ENCODE data around the gene CAMTA1.
"Not testable (repeated sequence)": the region's sequence is repeated elsewhere in the genome, so short reads cannot be mapped to it uniquely, and the experiment has no call there.

CAMTA1 gene

DNA sequence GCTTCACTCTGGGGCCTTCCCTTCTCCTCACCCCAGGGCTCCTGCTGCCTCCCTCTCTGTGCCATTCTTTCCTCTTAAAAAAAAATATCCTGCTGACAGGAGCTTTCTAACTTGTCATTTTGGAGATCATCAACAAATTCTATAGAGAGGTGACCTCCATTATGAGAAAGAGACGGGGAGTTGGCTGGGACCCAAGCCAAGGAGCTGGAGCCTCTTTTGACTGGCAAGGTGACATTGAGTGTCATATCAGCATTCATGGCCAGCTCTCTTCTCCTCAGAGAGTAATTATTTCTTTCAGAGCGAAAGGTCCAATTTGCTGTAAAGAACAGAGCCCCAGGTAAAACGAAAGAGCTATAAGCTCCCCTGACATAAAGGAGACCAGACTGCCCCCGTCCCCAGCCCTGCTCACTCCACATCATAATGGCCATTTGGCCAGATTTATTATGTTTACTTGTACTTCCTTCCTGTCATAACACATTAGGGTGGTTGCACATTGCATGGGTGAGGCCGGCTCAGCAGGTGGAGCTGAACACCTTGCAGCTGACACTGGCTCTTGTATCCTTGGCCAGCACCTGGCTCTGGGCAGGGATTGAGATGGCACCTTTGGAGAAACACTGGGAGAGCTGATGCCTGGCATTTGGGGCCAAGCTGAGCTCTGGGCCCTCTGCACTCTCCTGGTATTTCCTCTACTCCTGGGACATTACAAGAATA, 581.9 kb downstream of the CAMTA1 start:
- H3K4me3 ChIP-seq (ENCODE audit: low read depth, low read length): no peak overlapping the region
- DNase-seq (ENCODE audit: low read depth): no peak

DNA sequence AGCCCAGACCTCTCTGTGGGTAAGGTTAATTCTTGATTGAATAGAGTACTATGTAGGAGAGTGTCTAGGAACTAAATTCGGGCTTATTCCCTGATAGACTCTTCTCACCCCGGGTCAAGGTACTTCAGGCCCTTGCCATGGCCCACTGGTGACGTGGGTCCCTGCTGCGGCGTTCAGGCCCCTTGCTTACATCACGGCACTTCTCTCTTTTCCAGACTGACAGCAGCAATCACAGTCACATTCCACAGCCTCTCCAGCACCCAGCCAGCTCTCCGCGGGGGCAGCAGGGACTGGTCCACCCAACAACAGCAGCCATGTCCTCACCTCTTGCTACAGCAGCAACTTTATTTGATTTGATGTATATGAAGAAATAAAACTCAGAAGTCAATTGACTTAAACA, 584.6 kb downstream of the CAMTA1 start:
- H3K4me3 ChIP-seq (ENCODE audit: low read depth, low read length): no peak overlapping the region
- no peak for DNase-seq (ENCODE audit: low read depth)

GRCh38 chr1:7371926-7372325, 586.7 kb downstream of the CAMTA1 start:
- H3K4me3 ChIP-seq (ENCODE audit: low read depth, low read length): no peak overlapping the region
- DNase-seq (ENCODE audit: low read depth): no peak

- DNase-seq (ENCODE audit: low read depth): no peak
- H3K4me3 ChIP-seq (ENCODE audit: low read depth, low read length): no peak overlapping the region
Measured at GRCh38 chr1:7372477-7373120, 587.3 kb downstream of the CAMTA1 start.

DNA sequence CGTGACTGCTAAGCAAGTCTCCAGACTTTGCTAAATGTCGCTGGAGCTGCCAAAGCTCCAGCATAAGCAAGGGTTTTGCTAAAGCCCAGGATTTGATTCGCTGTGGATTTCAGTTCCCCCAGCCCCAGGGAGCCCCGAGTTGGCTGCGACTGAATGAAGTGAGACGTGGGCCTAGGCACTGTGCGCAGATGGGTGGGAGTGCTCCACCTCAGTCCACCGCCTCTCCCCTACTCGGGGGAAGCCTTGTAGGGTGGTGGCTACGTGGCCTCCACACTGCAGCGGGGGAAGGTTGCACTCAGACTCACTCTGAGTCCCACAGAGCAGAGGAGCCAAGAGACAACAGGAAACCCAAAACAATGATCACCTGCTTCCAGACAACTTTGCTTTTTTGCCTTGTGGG, 588.0 kb downstream of the CAMTA1 start:
- H3K4me3 ChIP-seq (ENCODE audit: low read depth, low read length): no peak overlapping the region
- DNase-seq (ENCODE audit: low read depth): no peak

GRCh38 chr1:7373876-7374562, 588.8 kb downstream of the CAMTA1 start:
- DNase-seq (ENCODE audit: low read depth): no peak
- H3K4me3 ChIP-seq (ENCODE audit: low read depth, low read length): no peak overlapping the region

DNA sequence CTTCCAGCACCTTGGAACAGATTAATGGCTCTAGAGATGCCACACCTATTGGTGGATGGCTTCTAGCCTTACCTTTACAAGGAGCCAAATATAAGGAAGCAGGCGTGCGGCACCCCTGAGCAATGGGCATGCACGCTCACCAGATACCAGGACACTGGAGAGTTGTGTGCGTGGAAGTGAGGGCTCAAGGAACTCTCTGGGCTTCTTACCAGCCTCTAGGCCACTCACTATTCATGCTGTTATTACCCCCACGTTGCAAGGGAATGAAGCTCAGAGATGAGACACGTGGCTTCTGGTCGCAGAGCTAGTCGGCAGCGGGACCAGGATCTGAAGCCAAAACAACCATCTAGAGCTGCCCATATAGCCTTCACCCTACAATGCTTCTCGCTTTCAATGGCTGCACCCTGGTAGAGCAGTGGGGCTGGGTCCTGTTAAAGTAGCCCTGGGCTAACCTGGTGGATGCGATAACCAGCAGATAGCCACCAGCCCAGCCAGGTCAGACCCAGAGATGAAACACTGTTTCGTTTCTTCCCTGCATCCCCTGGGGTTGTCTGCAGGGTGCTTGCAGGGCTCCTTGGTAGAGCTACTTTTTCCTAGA, 589.4 kb downstream of the CAMTA1 start:
- no peak for DNase-seq (ENCODE audit: low read depth)
- H3K4me3 ChIP-seq (ENCODE audit: low read depth, low read length): no peak overlapping the region

- no peak for DNase-seq (ENCODE audit: low read depth)
Measured at GRCh38 chr1:7375329-7375728, 590.1 kb downstream of the CAMTA1 start.

DNA sequence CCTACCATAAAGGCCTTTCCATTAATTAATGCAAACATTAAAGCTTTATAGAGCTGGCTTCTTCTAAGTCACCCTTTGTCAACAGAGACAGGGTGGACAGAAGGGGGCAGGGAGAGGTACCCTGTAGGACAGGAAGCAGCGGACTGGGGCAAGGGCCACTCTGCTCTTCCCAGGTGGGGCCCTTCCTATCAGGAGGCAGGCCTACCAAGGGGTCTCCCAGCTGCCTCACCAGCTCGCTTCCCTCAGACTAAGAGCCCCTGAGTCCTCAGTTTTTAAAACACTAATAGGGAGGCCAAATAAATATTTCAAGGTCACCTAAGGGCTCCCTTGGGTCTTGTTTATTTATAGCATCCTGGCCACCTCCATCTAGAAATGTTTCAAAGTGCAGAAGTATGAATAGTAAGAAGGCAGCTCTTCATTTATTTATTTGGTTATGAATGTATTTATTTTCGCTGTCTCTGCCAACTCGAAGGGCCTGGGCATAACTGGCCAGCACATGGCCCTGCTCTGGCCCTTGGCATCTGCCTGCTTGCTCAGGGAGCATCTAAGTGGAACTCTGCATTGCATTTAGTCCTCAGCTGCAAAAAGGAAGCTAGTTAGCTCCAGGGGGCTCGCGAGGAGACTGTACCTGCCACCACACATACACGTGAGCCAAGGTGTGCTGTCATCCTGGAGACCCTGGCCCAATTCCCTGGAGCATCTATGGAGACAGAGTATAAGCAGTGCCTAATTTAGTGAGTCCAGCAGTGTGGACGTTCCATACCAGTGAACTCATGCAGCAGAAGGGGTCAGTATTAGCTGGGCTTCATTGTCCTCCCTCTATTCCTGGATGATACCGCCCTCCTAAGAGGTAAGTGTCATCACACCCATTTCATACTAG, 590.8 kb downstream of the CAMTA1 start:
- no peak for DNase-seq (ENCODE audit: low read depth)
- no peak overlapping the region for H3K4me3 ChIP-seq (ENCODE audit: low read depth, low read length)

More at GRCh38 chr1:7375329-7375728, 590.1 kb downstream of the CAMTA1 start:
- no peak overlapping the region for H3K4me3 ChIP-seq (ENCODE audit: low read depth, low read length)

- H3K4me3 ChIP-seq (ENCODE audit: low read depth, low read length): no peak overlapping the region
Measured at GRCh38 chr1:7376676-7377075, 591.4 kb downstream of the CAMTA1 start.

GRCh38 chr1:7378346-7379130, 593.3 kb downstream of the CAMTA1 start:
- no peak overlapping the region for H3K4me3 ChIP-seq (ENCODE audit: low read depth, low read length)
- DNase-seq (ENCODE audit: low read depth): no peak

More at GRCh38 chr1:7376676-7377075, 591.4 kb downstream of the CAMTA1 start:
- no peak for DNase-seq (ENCODE audit: low read depth)

DNA sequence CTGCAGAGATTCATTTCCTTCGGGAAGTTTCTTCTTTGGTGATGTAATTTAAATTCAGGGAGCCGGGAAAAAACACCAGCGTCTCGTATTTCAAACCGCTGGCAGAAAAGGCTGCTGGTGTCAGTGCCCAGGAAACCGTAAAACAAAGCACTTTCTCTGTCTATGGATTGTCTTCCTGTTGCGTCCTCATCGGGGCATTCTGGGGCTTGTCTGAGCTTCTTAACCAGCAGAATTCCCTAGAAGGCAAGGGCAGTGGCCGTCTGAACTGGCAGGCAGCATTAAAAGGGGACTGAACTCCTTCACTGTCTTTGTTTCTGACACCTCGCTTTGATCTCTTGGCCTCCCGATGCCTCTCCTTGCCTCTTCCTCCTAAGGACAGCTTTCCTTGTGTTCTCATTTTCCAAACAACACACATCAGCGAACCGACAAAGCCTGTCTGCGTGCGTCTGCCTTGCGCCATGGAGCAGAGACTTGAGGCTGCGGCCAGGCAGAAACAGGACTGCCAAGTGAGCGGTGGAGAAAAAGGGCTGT, 594.3 kb downstream of the CAMTA1 start:
- DNase-seq (ENCODE audit: low read depth): peak; percentile 57
- H3K4me3 ChIP-seq (ENCODE audit: low read depth, low read length): peak overlapping the region; percentile 22

DNA sequence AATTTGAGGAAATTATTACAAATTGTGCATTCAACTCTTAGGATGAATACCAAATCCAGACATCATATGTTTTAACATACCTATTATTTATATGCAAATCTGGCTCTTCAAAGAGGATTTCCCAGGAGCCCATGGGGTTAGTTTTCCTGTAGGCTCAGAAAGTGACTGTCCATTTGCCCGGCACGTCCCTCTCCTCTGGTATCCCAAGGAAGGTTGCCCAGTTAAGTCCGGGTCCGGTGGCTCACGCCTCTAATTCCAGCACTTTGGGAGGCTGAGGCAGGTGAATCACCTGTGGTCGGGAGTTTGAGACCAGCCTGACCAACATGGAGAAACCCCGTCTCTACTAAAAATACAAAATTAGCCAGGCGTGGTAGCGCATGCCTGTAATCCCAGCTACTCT, 594.8 kb downstream of the CAMTA1 start:
- not testable (repeated sequence) for H3K4me3 ChIP-seq (ENCODE audit: low read depth, low read length); DNase-seq (ENCODE audit: low read depth)

GRCh38 chr1:7380712-7381111, 595.5 kb downstream of the CAMTA1 start:
- no peak for DNase-seq (ENCODE audit: low read depth)
- no peak overlapping the region for H3K4me3 ChIP-seq (ENCODE audit: low read depth, low read length)

GRCh38 chr1:7381729-7382128, 596.5 kb downstream of the CAMTA1 start:
- not testable (repeated sequence) for H3K4me3 ChIP-seq (ENCODE audit: low read depth, low read length); DNase-seq (ENCODE audit: low read depth)

DNA sequence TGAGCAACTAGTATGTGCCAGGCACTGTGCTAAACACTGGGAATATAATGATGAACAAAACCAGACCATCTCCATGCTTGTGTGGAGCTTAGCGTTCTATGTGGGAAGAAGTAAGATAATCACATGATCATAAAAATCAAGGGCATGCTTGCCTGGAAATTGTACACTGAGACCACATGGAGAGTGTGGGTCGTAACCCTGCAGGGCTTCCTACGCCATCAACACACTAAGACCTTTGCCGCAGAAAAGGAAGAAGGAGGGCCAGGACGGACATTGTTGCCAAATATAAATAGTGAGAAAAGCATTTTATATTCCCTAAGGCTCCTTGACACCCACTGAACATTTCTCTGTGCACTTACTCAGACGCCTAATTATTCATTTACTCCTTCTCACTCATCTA, 597.7 kb downstream of the CAMTA1 start:
- no peak overlapping the region for H3K4me3 ChIP-seq (ENCODE audit: low read depth, low read length)
- DNase-seq (ENCODE audit: low read depth): no peak

DNA sequence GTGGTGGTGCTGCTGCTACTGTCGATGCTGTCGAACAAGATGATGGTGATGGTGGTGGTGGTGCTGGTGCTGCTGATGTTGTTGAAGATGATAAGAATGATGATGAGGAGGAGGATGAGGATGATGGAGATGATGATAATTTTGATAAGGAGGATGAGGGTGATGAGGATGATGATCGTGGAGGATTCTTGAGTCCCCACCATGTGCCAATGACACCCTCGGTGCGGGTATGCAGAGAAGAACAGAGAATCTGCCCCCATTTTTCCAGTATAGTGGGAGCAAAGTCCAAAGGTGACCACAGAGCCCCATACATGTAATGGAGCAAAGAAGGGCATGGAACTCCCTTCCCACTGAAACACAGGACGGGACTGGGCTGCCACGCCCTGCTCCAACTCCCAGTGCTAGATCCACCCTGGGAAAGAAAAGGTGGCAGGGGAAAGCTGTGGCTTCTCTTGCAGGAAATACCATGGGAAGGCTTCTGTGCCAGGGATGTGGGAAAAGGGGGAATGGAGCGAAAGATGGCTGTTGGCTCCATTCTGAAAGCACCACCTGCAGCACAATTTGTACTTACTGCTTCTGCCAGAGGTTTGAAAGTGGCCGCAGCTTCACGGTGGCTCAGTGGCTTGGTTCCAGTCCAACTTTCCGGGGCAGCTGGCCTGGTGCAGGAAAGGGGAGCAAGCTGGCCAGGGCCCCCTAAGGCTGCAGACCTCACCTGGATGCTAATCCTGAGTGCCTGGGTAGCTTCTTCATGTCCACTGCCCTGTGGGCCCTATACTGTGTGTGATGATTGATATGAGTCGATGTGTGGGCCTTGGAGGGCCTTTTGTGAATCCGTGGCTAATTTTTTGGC, 598.6 kb downstream of the CAMTA1 start:
- H3K4me3 ChIP-seq (ENCODE audit: low read depth, low read length): no peak overlapping the region
- DNase-seq (ENCODE audit: low read depth): no peak
